Thoracic aorta (tissue), 2 donors: ENCODE data around the gene PKNOX2. TPM values are rescaled to one million over a fixed set of nuclear protein-coding genes. Genes with fewer than 3 reads are reported as not detected.

Experiments used
- ATAC-seq: fragments of 150-250 bp; one replicate; pipeline ENCODE4 v1.8.0; 2017; ENCODE audit warnings: low read depth; ENCODE audit not compliant: insufficient number of reproducible peaks, low FRiP score
- DNase-seq: peaks from one replicate; pipeline ENCODE4 v3.0.0-alpha.2; 2020; ENCODE audit warnings: low spot score
- H3K27ac ChIP-seq, 2 donors: fragments of 200-600 bp; sonication (generic); 1 replicate in 1 of 2; 2 replicates in 1 of 2; pipeline ENCODE4 v1.5.1; 2016; ENCODE audit warnings: mild to moderate bottlenecking in 2 of 2, moderate library complexity in 2 of 2
- H3K27me3 ChIP-seq: fragments of 200-600 bp; sonication (generic); replicated peaks from 2 replicates; pipeline ENCODE4 v1.6.0; 2016; ENCODE audit warnings: mild to moderate bottlenecking; ENCODE audit not compliant: insufficient read depth
- H3K36me3 ChIP-seq: fragments of 200-600 bp; sonication (generic); one replicate; pipeline ENCODE4 v1.5.1; 2016
- H3K4me1 ChIP-seq, 2 donors: fragments of 200-600 bp; sonication (generic); 1 replicate in 1 of 2; 2 replicates in 1 of 2; pipeline versions ENCODE4 v1.5.1 to v1.6.0; 2016; ENCODE audit warnings: low read depth in 2 of 2, mild to moderate bottlenecking in 1 of 2; ENCODE audit not compliant: control insufficient read depth in 1 of 2
- H3K4me3 ChIP-seq: fragments of 200-600 bp; sonication (generic); 2 replicates; pipeline ENCODE4 v1.5.1; 2016; ENCODE audit warnings: mild to moderate bottlenecking
- H3K9me3 ChIP-seq: fragments of 200-600 bp; sonication (generic); 2 replicates; pipeline ENCODE4 v1.5.1; 2016
- CTCF ChIP-seq: fragments of 200-600 bp; sonication (generic); IDR thresholded peaks from one replicate; pipeline ENCODE4 v1.5.1; 2019; ENCODE audit warnings: antibody characterized with exemption
- total RNA-seq, 2 donors: library from RNA; depleted of rRNA; stranded (reverse); fragments of >200 nt; gene quantifications; one replicate each; pipeline versions ENCODE4 v1.1.0 to v1.2.3, GENCODE V29; 2016

The PKNOX2 gene
- total RNA-seq, 2 donors from 2014 or later: 1.4 to 9.2 TPM

GRCh38 chr11:125146232-125146631, 18.3 kb upstream of the PKNOX2 start:
- Histone ChIP-seq H3K9me3 (no peaks in the 10 kb centered on the region), H3K27ac (no peak overlapping the region), H3K4me1 (no peaks in the 10 kb centered on the region), H3K4me3 (no peak overlapping the region), H3K27me3 (no peaks in the 10 kb centered on the region), H3K36me3 (no peaks in the 10 kb centered on the region)
- ATAC-seq: no peak
- TF ChIP-seq CTCF: no peak
- no peak for DNase-seq

- Histone ChIP-seq H3K27ac (no peak overlapping the region), H3K9me3 (no peaks in the 10 kb centered on the region), H3K4me3 (no peak overlapping the region), H3K36me3 (no peaks in the 10 kb centered on the region), H3K4me1 (no peaks in the 10 kb centered on the region), H3K27me3 (no peaks in the 10 kb centered on the region)
- ATAC-seq (no peak), DNase-seq (no peak)
- no peak for TF ChIP-seq CTCF
Observed at GRCh38 chr11:125147280-125147679, 17.3 kb upstream of the PKNOX2 start.

- H3K36me3 ChIP-seq: no peaks in the 10 kb centered on the region
- H3K27me3 ChIP-seq: no peaks in the 10 kb centered on the region
- ATAC-seq (no peak), DNase-seq (no peak)
- H3K9me3 ChIP-seq: no peaks in the 10 kb centered on the region
- H3K4me1 ChIP-seq: no peaks in the 10 kb centered on the region
- no peak overlapping the region for H3K4me3 ChIP-seq
- H3K27ac ChIP-seq: no peak overlapping the region
- TF ChIP-seq CTCF: no peak
Observed at GRCh38 chr11:125148011-125148410, 16.5 kb upstream of the PKNOX2 start.

GRCh38 chr11:125148743-125149142, 15.8 kb upstream of the PKNOX2 start:
- Histone ChIP-seq H3K4me3 (no peak overlapping the region), H3K27me3 (no peaks in the 10 kb centered on the region), H3K4me1 (no peaks in the 10 kb centered on the region), H3K36me3 (no peaks in the 10 kb centered on the region), H3K27ac (no peak overlapping the region), H3K9me3 (no peaks in the 10 kb centered on the region)
- DNase-seq (no peak), ATAC-seq (no peak)
- TF ChIP-seq CTCF: no peak

GRCh38 chr11:125153837-125154236, 10.7 kb upstream of the PKNOX2 start:
- Histone ChIP-seq H3K27ac (no peak overlapping the region), H3K9me3 (no peaks in the 10 kb centered on the region), H3K36me3 (no peaks in the 10 kb centered on the region), H3K4me3 (no peak overlapping the region), H3K27me3 (no peaks in the 10 kb centered on the region), H3K4me1 (no peaks in the 10 kb centered on the region)
- no peak for TF ChIP-seq CTCF
- DNase-seq: no peak
- no peak for ATAC-seq
